Measurements from ENCODE around the gene CLIC1. TPM values are rescaled to one million over a fixed set of nuclear protein-coding genes. Genes with fewer than 3 reads are reported as not detected.

Gene CLIC1
- total and polyA plus RNA-seq, 10 of the 15 experiments (the other 5 are each of a cell fraction or from before 2014, with no cell fraction given): 446 to 1,266 (median 636) TPM

DNA sequence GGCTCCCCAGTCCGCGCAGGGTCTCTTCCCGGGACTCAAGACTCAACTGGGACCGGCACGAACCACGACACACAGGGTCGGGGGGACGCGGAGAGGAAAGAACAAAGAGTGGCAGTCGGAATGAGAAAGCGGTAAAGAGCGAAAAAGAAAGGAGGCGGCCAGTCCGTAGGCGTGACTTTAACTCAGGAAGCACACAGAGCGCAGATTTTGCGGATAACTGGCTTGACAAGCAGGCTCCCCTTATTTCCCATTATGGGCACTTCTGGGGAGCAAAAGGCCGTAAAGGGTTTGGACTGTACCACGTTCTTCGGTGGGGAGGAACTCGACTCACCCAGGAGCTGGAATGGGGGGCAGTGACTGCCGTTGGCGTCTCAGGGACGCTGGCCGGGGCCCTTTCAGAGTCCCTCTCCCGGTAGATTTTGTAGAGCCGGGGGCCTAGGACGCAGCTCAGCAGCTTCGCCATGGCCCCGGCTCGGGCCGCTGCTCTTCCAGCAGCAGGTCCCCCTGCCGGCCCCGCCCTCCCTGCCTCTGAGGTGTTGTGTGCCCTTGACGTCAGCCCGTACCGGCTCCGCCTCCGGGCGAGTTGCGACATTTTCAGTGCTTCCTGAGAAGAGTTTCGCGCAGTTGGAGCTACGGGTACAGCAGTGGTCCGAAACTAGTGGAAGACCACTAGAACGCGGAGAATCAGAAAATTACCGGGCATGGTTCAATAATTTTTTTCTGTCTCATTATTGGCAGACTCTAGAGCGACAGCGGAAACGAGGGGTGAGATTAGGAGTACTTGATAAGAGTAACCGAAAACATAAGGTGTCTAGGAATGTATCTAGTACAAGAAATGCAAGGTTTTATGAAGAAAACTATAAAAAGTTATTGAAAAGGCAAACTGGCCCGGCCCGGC is 33.3 kb downstream of the CLIC1 start, which contains the start of gene ABHD16A (continued):
- TF ChIP-seq, protein P1, sequence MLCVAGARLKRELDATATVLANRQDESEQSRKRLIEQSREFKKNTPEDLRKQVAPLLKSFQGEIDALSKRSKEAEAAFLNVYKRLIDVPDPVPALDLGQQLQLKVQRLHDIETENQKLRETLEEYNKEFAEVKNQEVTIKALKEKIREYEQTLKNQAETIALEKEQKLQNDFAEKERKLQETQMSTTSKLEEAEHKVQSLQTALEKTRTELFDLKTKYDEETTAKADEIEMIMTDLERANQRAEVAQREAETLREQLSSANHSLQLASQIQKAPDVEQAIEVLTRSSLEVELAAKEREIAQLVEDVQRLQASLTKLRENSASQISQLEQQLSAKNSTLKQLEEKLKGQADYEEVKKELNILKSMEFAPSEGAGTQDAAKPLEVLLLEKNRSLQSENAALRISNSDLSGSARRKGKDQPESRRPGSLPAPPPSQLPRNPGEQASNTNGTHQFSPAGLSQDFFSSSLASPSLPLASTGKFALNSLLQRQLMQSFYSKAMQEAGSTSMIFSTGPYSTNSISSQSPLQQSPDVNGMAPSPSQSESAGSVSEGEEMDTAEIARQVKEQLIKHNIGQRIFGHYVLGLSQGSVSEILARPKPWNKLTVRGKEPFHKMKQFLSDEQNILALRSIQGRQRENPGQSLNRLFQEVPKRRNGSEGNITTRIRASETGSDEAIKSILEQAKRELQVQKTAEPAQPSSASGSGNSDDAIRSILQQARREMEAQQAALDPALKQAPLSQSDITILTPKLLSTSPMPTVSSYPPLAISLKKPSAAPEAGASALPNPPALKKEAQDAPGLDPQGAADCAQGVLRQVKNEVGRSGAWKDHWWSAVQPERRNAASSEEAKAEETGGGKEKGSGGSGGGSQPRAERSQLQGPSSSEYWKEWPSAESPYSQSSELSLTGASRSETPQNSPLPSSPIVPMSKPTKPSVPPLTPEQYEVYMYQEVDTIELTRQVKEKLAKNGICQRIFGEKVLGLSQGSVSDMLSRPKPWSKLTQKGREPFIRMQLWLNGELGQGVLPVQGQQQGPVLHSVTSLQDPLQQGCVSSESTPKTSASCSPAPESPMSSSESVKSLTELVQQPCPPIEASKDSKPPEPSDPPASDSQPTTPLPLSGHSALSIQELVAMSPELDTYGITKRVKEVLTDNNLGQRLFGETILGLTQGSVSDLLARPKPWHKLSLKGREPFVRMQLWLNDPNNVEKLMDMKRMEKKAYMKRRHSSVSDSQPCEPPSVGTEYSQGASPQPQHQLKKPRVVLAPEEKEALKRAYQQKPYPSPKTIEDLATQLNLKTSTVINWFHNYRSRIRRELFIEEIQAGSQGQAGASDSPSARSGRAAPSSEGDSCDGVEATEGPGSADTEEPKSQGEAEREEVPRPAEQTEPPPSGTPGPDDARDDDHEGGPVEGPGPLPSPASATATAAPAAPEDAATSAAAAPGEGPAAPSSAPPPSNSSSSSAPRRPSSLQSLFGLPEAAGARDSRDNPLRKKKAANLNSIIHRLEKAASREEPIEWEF (IDR thresholded peaks at IDR 0.05; ENCODE audit: insufficient replicate concordance, low read depth, low read length): no peak
- no peak for TF ChIP-seq RAD51 (IDR thresholded peaks at IDR 0.05)
- TF ChIP-seq FOS (IDR thresholded peaks at IDR 0.05; ENCODE audit: borderline replicate concordance, extremely low read depth, insufficient read length): no peak
- TF ChIP-seq SMAD5 (IDR thresholded peaks at IDR 0.05; ENCODE audit: low read depth): no peak
- TF ChIP-seq TARDBP (IDR thresholded peaks at IDR 0.05; ENCODE audit: borderline replicate concordance): no peak
- TF ChIP-seq MXI1 (IDR thresholded peaks at IDR 0.05; ENCODE audit: low read depth, low read length): peak; percentile 100
- TF ChIP-seq, protein P2, sequence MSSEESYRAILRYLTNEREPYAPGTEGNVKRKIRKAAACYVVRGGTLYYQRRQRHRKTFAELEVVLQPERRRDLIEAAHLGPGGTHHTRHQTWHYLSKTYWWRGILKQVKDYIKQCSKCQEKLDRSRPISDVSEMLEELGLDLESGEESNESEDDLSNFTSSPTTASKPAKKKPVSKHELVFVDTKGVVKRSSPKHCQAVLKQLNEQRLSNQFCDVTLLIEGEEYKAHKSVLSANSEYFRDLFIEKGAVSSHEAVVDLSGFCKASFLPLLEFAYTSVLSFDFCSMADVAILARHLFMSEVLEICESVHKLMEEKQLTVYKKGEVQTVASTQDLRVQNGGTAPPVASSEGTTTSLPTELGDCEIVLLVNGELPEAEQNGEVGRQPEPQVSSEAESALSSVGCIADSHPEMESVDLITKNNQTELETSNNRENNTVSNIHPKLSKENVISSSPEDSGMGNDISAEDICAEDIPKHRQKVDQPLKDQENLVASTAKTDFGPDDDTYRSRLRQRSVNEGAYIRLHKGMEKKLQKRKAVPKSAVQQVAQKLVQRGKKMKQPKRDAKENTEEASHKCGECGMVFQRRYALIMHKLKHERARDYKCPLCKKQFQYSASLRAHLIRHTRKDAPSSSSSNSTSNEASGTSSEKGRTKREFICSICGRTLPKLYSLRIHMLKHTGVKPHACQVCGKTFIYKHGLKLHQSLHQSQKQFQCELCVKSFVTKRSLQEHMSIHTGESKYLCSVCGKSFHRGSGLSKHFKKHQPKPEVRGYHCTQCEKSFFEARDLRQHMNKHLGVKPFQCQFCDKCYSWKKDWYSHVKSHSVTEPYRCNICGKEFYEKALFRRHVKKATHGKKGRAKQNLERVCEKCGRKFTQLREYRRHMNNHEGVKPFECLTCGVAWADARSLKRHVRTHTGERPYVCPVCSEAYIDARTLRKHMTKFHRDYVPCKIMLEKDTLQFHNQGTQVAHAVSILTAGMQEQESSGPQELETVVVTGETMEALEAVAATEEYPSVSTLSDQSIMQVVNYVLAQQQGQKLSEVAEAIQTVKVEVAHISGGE (CRISPR knock-in tag; IDR thresholded peaks at IDR 0.05): no peak
- TF ChIP-seq CHD1 (IDR thresholded peaks at IDR 0.05; ENCODE audit: low read depth, low read length): peak; percentile 96
- TF ChIP-seq CBX3 (IDR thresholded peaks at IDR 0.05; ENCODE audit: borderline replicate concordance, low read depth): no peak
- TF ChIP-seq GABPA (IDR thresholded peaks at IDR 0.05; ENCODE audit: low read depth): peak; percentile 23; the same call in 1 of the 2 replicates
- peak; percentile 73; the same call in 1 of the 2 replicates for TF ChIP-seq SREBF2 (IDR thresholded peaks at IDR 0.05; ENCODE audit: low read length)
- TF ChIP-seq, protein P3, sequence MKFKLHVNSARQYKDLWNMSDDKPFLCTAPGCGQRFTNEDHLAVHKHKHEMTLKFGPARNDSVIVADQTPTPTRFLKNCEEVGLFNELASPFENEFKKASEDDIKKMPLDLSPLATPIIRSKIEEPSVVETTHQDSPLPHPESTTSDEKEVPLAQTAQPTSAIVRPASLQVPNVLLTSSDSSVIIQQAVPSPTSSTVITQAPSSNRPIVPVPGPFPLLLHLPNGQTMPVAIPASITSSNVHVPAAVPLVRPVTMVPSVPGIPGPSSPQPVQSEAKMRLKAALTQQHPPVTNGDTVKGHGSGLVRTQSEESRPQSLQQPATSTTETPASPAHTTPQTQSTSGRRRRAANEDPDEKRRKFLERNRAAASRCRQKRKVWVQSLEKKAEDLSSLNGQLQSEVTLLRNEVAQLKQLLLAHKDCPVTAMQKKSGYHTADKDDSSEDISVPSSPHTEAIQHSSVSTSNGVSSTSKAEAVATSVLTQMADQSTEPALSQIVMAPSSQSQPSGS (IDR thresholded peaks at IDR 0.05; ENCODE audit: low read length): no peak
- no peak for TF ChIP-seq ZBED1 (IDR thresholded peaks at IDR 0.05; ENCODE audit: borderline replicate concordance)
- TF ChIP-seq RB1 (IDR thresholded peaks at IDR 0.05; ENCODE audit: borderline replicate concordance): no peak
- TF ChIP-seq RAD21 (IDR thresholded peaks at IDR 0.05; ENCODE audit: insufficient read depth, low read depth, low read length): no peak
- TF ChIP-seq SPI1 (IDR thresholded peaks at IDR 0.05; ENCODE audit: borderline replicate concordance, insufficient read depth, low read depth, low read length): no peak
- TF ChIP-seq, protein P4, sequence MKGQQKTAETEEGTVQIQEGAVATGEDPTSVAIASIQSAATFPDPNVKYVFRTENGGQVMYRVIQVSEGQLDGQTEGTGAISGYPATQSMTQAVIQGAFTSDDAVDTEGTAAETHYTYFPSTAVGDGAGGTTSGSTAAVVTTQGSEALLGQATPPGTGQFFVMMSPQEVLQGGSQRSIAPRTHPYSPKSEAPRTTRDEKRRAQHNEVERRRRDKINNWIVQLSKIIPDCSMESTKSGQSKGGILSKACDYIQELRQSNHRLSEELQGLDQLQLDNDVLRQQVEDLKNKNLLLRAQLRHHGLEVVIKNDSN (IDR thresholded peaks at IDR 0.05; ENCODE audit: borderline replicate concordance, extremely low read length, insufficient read depth, low read depth, low read length): no peak
- peak; percentile 92 for TF ChIP-seq CREM (IDR thresholded peaks at IDR 0.05; ENCODE audit: low read depth)
- TF ChIP-seq KLF5 (IDR thresholded peaks at IDR 0.05; ENCODE audit: partially characterized antibody): peak; percentile 98

All from GM12878 (cell line).